GM18858 (cell line): Measurements from ENCODE around the gene SLC34A1.

Source experiments
- ATAC-seq: cut with Tn5 transposase; IDR thresholded peaks from one replicate; pipeline ENCODE4 v1.9.1; 2021; ENCODE audit not compliant: unreplicated experiment

Gene SLC34A1

DNA sequence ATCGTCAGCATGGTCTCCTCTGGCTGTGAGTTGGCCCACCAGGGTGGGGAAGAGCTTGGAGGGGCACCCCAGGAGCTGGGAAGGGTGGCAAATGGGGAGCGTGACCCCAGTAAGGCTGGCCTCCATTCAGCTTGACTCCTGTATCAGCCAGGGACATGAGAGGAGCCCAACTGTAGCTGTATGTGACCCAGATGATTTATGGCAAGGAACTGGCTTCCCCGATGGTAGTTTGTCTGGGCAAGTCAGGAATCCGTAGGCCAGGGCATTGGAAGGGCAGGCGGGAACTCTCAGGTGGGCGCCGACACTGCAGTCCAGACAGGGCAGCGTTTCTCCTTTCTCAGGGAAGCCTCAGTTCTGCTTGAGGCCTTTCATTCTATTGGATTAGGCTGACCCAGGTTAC is 2.3 kb downstream of the SLC34A1 start:
- ATAC-seq: no peak

DNA sequence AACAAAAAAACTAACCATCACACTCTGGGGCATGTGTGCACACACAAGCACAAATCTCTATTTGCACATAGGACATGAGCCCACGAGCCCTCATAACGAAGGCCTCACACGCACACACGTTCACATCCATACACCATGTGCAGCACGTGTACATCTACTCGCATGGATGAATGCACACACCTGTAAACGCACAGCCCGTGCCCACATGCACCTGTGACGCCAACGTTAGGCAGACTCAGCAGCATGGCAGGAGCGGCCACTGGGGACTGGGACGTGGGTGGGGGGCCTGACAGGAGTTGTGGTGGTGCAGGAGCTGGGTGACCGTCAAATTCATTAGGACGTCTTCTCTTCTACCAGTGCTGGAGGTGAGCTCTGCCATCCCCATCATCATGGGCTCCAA is 3.2 kb downstream of the SLC34A1 start:
- ATAC-seq: no peak

DNA sequence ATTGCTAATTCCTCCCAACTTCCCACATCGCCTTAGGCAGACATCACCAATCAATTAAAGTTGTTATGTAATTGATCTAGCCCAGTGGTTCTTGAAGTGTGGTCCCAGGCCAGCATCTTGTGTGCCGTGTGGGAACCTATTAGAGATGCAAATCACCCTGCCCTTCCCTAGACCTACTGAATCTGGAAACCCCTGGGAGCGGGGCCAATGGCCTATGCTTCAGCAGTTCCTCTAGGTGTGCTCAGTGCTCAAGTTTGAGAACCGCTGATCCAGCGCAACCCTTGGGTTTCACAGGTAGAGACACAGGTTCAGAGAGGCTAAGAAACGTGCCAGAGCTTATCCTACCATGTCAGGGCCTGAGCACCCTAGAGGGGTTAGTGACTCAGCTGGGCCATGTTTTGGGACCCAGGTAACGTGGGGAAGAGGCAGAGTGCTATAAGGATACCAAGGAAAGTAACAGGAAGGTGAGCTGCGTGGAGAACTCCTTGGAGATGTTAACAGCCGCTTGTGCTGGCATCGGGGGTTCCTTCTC is 4.4 kb downstream of the SLC34A1 start:
- ATAC-seq: no peak

DNA sequence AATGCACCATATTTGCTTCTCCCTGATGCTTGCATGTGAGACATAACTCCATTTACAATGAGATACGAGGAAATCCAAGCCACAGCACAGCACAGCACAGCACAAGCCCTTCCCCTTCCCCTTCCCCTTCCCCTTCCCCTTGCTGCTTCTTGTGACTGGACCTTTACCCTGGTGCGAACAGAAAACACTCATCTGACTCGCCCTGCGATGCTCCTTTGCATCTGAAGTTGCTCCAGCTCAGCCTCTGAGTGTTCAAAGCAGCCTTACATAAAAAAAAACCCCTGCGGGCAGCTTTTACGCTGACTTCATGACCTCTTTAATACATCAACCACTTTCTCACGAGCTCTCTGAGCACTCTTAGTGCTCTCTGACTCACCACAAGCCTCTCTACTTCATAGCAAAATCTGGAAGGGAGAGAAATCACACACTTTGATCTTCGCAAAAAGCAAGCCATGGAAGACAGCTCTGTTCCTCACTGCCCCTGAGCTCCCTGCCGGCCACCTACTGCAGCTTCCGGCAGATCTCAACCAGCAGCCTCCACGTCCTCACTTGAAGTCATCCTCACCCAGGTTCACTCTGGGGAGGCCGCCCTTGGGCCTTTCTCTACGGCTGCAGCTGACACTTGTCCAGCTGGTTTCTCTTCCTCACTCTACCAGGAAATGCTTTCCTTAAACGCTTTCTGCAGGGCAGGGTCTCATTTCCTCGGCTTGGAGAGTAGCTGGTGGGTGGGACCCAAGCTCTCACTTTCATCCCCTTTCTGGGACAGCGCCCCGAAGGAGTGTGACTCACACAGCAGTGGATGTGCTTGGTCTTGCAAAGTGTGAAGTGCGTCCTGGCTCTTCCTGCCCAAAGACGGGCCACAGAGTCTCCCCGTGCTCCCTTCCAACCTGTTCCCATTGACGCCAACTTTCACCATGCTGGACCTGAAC is 5.3 kb downstream of the SLC34A1 start:
- ATAC-seq: peak; percentile 39

DNA sequence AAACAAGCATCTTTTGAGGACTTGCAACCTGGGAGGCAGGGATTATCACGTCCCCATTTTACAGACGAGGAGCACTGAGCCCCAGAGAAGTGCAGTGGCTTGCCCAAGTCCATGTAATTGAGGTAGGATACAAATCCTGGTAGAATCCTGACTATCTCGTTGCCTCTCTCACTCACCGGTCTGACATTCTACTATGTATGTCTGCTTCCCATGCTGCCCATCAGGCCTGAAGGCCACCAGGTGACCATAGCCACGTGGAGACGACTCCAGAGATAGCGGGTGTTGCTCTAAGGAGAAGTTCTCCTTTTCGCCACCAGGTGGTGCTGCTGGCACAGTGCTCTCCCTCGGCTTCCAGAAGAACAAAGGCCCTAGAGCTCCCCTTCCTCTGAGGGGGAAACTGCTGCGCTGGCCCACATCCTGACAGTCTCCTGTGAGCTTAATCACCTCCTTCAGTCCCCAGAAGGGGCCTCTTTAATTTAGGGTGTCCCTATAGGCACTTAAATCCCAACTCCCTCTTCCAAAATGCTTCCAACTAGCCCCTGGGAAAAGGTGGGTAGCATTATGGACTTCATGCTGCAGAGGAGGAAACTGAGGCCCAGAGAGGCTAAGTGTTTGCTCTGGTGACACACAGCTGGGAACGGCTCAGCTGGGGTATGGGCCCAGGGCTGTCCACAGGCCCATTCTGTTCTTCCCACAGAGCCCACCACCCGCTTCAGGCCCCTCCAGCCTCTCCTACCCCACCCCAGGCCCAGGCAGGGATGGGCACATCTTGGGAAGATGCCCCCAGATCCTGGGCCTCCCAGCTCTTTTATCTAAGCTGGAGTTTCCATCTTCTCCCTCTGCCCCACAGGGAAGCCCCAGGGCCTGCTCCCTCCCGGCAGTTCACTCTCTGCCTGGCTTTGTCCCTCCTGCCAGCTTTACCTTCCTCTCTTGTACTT is 6.4 kb downstream of the SLC34A1 start:
- ATAC-seq: no peak

DNA sequence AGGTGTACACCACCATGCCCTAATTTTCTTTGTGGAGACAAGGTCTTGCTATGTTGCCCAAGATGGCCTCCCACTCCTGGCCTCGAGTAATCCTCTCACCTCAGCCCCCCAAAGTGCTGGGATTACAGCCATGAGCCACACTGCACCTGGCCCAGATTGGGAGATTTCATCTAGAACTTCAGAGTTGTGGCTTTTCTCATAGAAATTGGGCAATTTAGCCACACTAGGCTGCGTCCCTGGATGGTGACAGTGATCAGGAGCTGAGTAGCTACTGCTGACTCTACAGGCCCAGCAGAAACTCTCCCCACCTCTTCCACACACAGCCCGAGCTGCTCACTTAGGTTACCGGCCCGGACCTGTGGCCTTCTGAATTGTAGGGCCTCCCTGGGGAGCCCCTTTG is 8.5 kb downstream of the SLC34A1 start:
- ATAC-seq: no peak

DNA sequence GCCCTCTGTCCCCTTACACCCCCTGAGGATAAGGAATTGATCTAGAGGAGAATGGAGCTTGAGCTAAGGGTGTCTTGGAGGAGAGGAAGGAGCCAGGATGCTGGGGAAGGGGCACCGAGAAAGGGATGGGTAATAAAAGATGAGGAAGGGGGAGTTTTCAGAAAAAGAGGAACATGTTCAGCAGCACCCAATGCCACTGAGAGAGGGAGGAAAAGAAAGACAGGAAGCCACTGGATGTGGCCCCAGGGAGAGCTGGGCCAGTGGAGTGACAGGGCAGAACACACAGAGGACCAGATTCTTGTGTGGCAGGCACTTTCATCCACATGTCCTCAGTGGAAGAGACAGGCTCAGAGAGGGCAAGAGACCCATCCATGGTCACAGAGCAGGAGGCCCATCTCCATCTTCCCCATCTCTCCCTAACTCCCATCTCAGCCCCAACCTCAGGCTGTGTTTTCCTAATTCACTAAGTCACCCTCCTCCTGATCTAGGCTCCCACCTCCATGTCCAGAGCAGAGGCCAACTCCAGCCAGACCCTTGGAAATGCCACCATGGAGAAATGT is 9.1 kb downstream of the SLC34A1 start:
- ATAC-seq: no peak

DNA sequence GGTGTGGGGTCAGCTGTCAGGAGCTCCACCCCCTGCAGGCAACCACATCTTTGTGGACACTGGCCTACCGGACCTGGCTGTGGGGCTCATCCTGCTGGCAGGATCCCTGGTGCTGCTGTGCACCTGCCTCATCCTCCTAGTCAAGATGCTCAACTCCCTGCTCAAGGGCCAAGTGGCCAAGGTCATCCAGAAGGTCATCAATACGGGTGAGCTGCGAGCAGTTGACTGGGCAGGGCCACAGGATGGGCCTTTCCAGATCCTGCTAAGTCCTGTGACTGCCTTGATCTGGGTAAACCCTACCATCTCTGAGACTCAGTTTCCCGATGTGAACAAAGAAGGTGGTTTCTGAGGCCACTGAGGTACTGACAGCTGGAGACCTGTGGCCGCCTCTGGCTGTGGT is 9.8 kb downstream of the SLC34A1 start:
- ATAC-seq: no peak

DNA sequence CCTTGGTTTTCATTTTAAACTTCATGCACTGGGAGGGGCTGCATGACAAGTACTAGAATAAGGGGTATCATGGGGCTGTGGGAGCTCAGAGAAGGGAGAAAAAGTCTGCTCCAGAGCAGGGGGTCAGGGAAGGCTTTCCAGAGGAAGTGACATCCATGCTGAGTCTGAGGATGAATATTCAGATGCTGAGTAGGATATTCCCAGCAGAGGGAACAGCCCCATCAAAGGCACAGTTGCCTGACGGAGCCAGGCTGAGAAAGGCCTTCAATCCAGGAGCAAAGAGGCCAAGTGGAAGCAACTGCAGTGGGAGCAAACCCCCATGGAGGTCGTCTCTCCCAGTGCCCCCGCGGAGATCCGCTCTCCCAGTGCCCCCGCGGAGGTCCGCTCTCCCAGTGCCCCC is 11.8 kb downstream of the SLC34A1 start:
- no peak for ATAC-seq

DNA sequence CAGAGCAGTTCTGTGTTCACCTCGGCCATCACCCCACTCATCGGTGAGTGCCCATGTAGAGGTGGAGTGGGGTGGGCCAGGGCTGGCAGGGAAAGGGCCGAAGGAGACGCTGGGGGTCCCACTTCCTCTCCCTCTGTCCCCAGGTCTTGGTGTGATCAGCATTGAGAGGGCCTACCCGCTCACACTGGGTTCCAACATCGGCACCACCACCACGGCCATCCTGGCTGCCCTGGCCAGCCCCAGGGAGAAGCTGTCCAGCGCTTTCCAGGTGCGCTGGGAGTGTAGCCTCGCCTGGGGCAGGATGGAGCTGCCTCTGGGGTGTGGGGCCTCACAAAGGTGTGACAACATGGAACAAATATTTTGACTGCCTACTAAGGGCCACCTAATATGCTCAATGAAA is 12.6 kb downstream of the SLC34A1 start:
- ATAC-seq: no peak

DNA sequence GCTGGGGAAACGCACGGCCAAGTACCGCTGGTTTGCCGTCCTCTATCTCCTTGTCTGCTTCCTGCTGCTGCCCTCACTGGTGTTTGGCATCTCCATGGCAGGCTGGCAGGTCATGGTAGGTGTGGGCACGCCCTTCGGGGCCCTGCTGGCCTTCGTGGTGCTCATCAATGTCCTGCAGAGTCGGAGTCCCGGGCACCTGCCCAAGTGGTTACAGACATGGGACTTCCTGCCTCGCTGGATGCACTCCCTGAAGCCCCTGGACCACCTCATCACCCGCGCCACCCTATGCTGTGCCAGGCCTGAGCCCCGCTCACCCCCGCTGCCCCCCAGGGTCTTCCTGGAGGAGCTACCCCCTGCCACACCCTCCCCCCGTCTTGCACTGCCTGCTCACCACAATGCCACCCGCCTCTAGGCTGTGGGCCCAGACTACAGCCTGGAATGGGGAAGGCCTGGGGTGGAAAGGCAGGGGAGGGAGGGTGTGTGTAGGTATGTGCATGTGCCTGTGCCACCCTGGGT is 13.7 kb downstream of the SLC34A1 start:
- no peak for ATAC-seq

DNA sequence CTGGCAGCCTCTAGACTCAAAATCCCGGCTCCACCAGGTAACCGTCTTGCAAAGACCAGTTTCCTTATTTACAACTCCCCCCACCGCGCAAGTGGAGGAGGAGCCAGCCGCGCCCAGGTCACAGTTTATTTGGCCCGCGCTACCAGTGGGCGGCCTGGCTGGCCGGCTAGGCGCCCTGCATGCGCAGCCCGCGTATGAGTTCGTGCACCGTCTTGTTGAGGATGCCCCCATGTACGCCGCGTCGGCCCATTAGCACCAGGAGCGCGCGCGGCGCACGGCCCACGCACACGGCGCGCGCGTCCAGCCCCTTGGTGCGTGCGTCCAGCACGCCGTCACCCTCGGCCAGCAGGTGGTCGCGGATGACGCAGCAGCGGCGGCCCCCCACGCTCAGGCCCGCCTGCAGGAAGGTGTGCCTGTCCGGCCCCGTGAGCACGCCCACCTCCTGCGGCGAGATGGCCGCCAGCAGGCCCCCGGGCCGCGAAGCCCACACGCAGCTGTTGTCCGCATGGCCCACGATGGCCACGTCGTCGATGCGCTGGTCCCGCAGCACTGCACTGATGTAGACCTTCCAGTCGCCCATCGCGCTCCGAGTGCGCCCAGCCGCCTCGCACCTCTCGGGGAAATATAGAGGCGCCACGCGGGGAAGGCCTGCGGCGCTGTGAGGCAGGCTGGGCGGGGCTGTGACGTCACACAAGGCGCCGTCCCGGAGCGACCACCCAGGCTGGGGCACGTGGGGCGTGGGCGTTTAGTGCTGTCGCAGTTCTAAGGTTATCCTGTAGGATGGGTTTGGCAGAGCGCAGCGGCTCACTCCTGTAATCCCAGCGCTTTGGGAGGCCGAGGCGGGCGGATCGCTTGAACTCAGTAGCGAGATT is 16.0 kb downstream of the SLC34A1 start, which contains the start of gene PFN3:
PFN3 (minus strand) TSS at position 665 of the 872 bp plus-strand sequence; CDS start at position 580, 85 bp downstream.
- no peak for ATAC-seq

DNA sequence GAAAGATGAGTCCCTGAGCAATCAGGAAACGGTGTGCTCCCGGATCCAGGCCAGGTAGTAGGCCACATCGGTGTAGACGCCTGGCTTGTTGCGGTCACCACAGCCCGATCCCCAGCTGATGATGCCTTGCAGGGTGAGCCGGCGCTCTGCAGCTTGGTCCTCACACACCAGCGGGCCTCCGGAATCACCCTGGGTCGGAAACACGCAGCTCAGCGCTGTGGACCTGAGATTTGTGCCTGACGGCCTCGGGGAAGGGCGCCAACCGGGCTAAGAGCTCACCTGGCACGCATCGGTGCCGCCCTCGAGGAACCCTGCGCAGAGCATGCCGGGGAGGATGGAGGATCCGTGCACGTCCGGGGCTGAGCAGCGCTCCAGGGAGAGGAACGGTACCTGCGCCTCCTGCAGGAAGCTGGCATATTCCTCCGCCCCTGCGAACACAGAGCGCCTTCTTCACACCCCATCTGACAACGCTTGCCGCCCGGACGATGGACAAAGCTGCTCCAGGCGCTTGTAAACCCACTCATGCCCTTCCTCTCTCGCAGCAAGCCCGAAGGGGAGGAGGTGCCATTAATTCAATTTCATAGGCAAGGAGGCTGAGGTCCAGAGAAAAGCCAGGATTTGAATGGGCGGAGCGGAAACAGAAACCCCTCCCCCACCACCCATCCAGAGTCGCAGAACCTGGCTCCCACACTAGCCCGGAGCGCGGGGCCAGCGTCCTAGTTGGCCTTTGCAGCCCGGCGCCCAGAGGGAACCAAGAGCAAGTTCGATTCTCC is 18.2 kb downstream of the SLC34A1 start:
- no peak for ATAC-seq

DNA sequence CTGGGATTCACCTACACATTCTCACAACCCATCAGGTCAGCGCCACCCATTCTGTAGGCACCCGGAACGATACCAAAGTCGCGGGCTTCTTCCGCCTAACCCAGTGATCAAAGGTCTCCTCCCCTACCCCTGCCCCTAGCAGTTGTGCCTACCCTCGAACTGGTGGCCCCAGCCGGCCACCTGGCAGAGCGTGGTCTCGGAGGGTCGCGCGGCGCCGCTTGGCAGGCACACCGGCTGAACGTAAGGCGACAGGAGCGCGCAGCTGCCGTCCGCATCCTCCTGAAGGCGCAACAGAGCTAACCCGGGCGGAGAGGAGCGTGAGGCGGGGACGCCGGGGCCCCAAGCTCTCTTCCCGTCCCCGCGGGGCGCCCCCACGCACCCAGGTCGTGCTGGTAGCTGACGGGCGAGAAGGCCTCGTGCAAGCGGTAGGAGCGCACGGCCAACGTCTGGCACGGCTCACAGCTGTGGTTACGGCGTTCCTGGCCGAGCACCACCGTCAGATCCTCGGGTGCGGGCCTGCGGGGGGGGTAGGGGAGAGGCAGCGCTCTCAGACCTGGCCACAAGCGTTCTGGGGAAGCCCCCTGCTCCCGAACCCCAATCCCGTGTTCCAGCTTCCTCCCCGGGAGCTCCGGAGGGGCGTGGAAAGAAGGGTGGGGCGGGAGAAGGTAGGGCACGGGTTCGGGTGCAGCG is 19.0 kb downstream of the SLC34A1 start:
- ATAC-seq: no peak

DNA sequence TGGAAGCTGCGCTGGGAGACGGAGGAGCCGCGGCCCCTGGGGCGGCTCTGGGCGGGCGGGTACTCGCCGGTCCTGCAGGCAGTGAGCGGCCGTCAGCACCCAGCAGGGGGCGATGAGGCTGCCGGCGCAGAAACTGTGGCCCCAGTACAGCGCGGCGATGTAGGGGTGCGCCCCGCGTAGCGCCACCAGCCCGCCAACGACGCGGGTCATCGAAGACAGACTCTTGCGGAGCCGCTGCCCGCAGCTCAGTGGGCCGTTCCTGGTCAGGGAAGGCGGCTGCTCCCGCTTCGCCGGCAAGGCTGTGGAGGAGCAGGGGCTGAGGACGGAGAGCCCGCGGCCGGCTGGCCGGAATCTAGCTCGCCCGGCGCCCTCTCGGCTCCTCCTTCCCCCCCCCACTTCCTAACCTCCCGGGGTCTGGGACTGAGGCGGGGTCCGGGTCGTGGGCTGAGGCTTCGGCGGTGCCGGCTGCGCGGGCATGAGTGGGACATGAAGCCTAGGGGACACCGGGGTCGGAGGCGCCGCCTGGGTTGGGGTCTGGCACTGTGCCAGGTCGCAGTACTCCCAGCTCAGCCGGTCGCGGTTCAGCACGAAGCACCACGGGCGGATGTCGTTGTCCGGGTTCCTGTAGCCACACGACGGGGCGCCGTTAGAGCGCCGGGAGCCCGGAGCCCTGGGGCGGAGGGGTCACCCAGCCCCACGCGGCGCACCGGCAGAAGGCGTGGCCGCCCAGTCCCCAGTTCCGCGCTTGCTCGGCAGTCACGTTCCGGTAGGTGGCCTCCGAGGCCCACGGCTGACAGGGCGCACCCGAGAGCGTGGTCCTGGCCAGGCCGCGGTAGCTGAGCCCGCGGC is 19.8 kb downstream of the SLC34A1 start:
- peak; percentile 56 for ATAC-seq

DNA sequence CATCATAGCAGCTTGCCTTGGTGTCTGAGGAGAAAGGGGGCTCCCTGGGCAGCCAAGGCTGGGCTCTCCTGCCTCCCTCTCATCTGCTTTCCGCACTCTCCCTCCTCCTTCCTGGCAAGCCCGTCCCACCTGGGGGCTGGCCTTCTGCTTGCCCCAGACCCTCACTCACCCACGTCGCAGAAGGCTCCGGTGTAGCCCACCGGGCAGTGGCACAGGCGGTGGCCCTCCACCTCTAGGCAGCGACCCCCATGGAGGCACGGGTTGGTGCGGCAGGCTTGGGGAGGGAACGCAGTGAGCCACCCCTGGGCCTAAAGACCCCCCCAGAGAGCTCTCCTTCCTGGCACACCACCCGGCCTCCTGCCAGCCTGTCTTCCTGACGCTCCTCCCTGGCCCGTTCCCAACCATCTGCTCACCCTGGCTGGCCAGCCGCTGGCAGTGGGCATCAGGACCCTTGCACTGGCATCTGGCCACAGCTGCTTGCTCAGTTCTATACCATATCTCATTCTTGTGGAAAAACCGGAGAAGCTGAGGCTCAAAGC is 20.5 kb downstream of the SLC34A1 start:
- ATAC-seq: no peak

DNA sequence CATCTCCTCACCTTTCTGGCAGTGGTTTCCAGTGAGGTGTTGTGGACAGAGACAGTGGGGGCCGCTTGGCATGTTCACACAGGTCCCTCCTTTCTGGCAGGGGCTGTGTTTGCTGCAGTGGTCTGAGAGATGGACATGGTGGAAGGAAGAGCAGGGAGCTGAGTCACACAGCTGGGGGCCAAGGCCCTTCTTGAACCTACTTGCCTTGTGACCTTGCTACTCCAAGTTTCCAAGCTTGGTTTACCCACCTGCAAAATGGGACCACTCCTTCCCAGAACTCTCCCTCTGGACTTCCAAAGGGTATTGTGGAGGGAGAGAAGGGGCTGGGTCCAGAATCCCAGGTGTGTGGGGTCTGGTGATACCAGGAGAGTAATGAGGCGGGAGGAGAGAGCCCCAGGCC is 21.1 kb downstream of the SLC34A1 start:
- no peak for ATAC-seq
